OCI-LY7 (cell line): Measurements from ENCODE around the gene RIMS1.

Experiments
- CTCF ChIP-seq: fragments of 200-600 bp; sonication (generic); conservative IDR thresholded peaks from 2 replicates; pipeline ENCODE4 v1.5.1; 2014; ENCODE audit warnings: mild to moderate bottlenecking, antibody characterized with exemption, low read length, moderate library complexity, mixed read lengths
- EZH2phosphoT487 ChIP-seq: fragments of 200-600 bp; sonication (generic); IDR thresholded peaks from 2 replicates; pipeline ENCODE4 v1.6.1; 2018; ENCODE audit warnings: low read depth, borderline replicate concordance, mild to moderate bottlenecking, mixed run types, antibody characterized with exemption, low read length, moderate library complexity, mixed read lengths

GRCh38 chr6:72149715-72150114 is 263.4 kb downstream of the RIMS1 start:
- TF ChIP-seq CTCF, result no peak
- TF ChIP-seq EZH2phosphoT487, result no peak
